Midbrain (tissue), 1 donor: ENCODE measurements around the gene PLCG2.
"Not testable (repeated sequence)": the region's sequence is repeated elsewhere in the genome, so short reads cannot be mapped to it uniquely, and the experiment has no call there.

Source experiments
- DNase-seq: peaks from one replicate; lab custom pipeline; 2025; lab: John Stamatoyannopoulos, UW

PLCG2 gene

DNA sequence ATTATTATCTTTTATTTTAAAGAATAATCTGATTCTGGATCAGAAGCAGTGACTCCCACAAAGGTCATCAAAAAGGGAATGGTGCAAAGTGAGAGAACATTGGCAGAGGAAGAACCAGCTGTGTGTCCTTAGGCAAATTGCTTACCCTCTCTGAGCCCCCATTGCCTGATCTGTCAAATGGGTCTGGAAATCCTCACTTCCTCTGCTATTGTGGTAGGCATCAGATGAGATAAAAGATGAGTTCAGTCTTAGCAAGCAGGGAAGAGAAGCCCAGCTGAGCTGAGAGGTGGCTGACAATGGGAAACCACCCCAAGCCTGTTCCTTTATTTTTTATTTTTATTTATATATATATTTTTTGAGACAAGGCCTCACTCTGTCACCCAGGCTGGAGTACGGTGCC is 24.2 kb upstream of the PLCG2 start:
- no peak for DNase-seq

- no peak for DNase-seq
Measured at GRCh38 chr16:81755915-81756614, 23.0 kb upstream of the PLCG2 start.

DNA sequence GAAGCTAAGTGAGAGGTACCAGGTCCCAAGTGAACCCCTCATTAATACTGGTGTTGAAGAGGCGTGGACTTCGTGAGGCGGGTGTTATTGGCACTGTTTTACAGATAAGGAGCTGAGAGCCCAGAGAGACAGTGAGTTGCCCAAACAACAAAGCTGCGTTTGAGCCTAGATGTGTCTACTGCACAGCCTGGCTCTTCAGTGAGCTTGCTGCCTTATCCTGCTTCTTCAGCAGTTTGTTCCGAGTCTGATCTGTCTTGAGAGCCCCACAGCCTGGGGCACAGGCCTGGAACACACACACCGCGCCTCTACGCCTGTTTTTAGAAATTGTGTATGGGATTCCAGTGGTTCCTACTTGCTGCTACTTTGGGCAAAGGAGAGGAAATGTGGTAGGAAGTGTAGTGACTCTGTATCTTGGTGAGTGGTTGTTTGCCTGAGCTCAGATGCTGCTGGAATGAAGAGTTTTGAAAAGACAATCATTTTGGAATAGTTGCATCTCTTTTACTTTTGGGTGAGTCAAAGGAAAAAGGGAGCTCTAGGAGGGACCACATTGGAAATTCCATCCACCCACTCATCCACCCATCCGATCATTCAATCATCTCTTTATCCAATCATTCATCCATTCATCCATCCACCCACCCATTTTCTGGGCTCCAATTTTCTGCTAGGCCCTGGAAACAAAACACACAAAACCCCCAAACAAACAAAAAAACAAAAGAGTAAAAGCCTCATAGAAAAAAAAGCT is 22.3 kb upstream of the PLCG2 start:
- no peak for DNase-seq

DNA sequence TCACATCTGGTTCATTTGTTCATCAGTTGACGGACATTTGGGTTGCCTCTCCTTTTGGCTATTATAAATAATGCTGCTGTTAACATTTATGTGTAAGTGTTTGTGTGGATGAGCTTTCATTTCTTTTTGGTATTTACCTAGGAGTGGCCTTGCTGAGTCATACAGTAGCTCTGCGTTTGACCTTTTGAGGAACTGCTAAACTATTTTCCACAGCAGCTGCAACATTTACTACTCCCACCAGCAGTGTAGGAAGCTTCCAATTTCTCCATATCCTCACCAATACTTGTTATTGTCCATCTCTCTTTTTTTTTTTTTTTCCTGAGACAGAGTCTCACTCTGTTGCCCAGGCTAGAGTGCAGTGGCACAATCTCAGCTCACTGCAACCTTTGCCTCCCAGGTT is 20.7 kb upstream of the PLCG2 start:
- no peak for DNase-seq

DNA sequence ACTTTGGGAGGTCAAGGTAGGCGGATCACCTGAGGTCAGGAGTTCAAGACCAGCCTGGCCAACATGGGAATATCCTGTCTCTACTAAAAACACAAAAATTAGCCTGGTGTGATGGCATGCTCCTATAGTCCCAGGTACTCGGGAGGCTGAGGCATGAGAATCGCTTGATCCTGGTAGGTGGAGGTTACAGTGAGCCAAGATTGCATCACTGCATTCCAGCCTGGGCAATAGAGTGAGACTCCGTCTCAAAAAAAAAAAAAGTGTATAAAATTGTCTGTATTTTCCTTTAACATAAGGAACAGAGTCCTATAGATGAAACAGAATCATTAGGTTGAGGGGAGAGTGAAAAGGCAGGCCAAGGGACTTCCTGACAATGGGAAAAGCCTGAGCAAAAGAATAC is 16.8 kb upstream of the PLCG2 start:
- not testable (repeated sequence) for DNase-seq

DNA sequence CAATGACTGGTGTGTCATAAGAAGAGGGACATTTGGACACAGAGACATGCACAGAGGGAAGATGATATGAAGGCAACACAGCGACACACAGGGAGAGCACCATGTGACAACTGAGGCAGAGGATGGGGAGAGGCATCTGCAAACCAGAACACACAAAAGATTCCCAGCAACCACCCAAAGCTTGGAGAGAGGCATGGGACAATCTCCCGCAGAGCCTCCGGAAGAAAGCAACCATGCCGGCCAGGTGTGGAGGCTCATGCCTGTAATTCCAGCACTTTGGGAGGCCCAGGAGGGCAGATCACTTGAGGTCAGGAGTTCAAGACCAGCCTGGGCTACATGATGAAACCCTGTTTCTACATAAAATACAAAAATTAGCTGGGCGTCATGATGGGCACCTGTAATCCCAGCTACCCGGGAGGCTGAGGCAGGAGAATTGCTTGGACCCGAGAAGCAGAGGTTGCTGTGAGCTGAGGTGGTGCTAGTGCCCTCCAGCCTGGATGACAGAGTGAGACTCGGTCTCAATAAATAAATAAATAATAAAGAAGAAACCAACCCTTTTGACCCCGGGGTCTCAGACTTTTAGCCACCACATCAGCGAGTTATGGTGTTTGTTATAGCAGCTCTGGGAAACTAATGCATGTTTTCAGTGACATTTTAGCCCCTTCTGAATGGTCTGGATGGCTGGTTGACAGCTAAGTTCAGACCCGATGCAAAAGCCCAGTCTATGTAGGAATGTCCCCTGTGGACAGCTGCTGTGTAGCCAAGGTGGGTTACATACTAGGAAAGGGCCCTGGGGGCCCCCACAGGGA is 13.8 kb upstream of the PLCG2 start:
- DNase-seq, result no peak

GRCh38 chr16:81765969-81766368 is 13.1 kb upstream of the PLCG2 start:
- DNase-seq, result no peak

GRCh38 chr16:81767987-81768592 is 11.0 kb upstream of the PLCG2 start:
- no peak for DNase-seq

DNA sequence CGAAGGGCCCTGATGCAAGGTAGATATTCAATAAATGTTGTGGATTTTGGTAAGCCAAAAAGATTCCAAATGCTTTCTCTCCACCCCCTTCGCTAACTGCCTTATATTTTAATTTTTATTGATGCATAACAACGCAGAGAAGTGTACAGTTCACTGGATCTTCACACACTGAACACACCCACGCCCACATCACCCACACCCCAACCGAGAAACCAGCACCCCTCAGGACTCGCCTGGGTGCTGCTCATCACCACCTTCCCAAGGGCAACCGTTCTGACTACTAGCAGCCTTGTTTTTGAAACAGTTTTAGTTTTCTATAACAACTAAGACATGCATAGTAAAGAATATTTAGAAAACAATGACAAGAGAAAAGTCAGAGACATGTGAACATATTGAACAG is 9.1 kb upstream of the PLCG2 start:
- DNase-seq, result no peak

GRCh38 chr16:81774348-81774747 is 4.7 kb upstream of the PLCG2 start:
- DNase-seq, result no peak

DNA sequence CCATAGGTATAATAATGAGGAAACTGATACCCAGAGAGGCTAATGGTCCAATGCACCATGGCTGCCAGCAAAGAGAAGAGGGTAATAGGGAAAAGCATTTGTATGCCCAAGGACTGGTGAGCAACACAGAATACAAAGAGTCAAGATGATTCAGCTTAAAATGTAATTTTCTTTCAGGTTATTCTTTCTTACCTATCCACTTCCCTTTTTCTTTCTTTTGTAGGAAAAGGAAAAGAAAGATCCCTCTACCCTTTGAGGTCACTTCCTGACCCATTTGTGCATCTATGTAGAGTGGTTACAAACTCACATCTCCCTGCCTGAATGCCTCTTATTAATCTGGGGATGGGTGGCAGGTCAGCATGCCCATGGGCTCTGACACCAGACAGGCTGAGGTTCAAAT is 3.5 kb upstream of the PLCG2 start:
- no peak for DNase-seq

- DNase-seq, result no peak
Measured at GRCh38 chr16:81778231-81778630, 860 bp upstream of the PLCG2 start.

DNA sequence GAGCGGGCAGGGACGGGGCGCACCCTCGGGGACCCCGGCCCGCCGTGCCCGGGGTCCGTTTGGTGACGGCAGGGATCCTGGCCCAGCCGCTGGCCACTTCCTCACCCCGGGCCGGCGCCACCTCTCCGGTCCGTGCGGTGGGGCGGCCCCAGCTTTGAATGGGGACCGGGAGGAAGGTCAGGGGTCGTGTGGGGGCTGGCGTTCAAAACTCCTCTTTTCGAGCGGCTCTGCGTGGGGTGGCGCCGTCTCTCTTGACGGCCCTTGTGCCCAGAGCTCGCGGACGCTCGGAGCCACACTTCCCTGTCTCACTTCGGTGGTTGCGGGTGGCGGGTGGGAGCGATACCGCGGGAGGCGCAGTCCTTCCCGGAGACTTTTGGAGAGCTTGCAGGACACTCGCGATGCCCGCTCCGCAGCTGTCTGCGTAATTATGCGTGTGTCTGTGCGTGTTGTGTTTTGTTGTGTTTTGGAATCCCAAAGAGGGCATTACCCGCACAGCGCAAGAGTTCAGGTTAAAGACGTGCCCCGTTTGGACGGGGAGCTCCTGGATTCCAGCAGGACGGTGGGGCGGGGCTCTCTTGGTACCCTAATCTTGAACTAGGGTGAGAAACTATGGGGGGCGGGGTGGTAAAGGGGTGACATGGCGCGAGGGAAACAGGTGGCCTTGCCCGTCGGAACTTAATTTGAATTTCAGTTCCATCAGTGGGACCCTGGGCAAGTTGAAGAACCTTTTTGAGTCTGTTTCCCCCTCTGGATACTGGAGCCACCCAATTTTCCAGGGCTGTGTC is 637 bp downstream of the PLCG2 start:
- DNase-seq, result no peak

DNA sequence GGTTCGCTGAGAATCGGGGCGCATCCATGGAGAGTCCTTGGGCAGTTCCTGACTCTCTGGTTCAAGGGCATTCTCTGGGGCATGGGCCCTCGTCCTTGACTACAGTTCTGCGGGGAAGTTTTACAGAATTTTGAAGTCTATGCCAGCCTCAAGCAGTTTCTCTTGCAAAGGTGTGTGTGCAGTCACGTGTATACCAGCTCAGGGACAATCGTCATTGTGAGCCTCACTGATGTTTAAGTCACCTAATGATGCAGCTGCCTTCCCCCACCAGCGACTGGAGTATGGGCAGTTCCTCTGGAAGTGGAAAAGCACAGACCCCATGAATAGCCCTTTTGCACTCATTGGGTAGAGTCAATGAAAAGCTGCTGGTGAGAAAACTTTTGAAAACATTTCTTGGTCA is 1.3 kb downstream of the PLCG2 start:
- DNase-seq, result no peak

DNA sequence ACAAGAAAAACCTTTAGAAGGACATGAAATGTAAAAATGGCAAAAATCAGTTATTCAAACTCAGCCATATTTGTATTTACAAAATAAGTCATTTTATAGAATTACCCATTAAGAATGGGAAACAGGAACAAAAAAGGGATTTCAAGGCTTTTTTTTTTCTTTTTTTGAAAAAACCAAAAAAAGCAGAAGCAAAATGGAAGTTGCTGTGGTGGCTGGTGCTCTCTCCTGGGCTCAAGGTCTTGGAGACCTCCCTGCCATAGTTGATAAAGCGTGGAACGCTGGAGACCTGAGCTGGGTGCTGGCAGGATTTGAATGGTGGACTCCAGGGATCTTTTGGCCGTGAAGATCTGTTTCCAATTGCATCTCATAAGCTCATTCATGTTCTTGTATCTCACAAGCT is 3.1 kb downstream of the PLCG2 start:
- no peak for DNase-seq

DNA sequence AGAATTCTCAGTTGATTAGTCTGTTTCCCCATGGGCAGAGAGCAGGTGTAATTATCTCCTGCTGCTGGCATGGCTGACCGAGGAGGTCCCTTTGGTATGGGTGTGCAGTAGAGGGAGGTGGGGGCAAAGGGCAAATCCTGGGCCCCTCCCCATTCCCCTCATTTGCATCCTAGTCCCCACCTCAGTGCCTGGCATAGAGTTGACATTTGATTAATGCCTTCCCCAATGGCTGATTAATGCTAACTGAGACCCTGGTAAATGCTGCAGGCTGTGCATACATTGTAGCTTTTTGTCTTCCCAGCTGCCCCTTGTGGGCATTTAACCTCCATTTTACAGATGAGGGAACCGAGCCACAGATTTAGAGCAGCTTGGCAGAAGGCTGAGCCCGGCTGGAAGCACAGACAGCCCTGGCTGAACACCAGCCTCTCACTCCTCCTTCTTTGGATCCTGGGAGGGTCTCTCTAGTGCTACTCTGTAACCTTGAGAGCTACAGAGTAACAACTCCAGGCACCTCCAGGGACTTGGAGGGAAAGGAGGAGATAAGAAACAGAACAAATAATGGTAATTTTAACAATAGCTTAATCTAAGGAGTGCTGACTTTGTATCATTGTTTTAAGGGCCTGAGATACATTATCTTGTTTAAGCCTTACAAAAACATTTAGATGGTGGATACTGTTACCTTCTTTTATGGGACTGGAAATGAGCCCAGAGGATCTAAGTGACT is 5.1 kb downstream of the PLCG2 start:
- DNase-seq, result no peak

GRCh38 chr16:81785138-81785924 is 6.2 kb downstream of the PLCG2 start:
- no peak for DNase-seq

GRCh38 chr16:81786321-81786720 is 7.2 kb downstream of the PLCG2 start:
- DNase-seq, result no peak

DNA sequence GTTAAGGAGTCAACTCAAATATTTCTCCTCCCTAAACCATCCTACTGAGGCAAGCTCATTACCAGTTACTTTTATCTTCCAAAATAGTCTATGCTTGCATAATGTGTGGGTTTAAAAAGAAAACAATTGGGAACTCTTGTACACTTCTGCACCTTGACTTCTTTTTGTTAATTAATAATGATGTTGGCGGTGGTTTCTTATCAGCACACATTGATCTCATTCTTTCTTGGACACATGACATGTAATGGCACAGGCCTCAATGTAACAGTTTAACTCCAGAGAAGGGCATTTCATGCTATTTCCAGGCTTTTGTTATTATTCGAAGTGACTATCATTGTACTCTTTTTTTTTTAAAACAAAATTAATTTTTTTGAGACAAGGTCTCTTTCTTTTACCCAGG is 7.8 kb downstream of the PLCG2 start:
- DNase-seq, result no peak

GRCh38 chr16:81787659-81788058 is 8.6 kb downstream of the PLCG2 start:
- no peak for DNase-seq
